ENCODE results near the gene RPS4Y1. TPM values are rescaled to one million over a fixed set of nuclear protein-coding genes. Genes with fewer than 3 reads are reported as not detected.

Gene RPS4Y1
- total RNA-seq, 1 experiment from 2014 or later, result 176 TPM

GRCh38 chrY:2797991-2798390 lies 43.4 kb upstream of the RPS4Y1 start:
- Histone ChIP-seq H3K79me2 (ENCODE audit: insufficient read depth, low read length) (no peaks in the 10 kb centered on the region), H3K9me2 (ENCODE audit: insufficient read depth) (no peaks in the 10 kb centered on the region), H4K20me1 (ENCODE audit: insufficient read depth) (no peaks in the 10 kb centered on the region), H3K27ac (ENCODE audit: low read depth, low read length) (no peak overlapping the region), H3K4me3 (replicated peaks in 1 of 2; ENCODE audit: low read depth in 1 of 2, low read length in 2 of 2) (no peak overlapping the region), H3K27me3 (ENCODE audit: insufficient read depth, low read length) (no peaks in the 10 kb centered on the region), H3K9ac (ENCODE audit: low read length) (no peak overlapping the region), H3K36me3 (ENCODE audit: control insufficient read depth in 1 of 2, insufficient read depth in 2 of 2, low read length in 2 of 2) (no peaks in the 10 kb centered on the region), H2AFZ (ENCODE audit: low read depth, low read length, poor library complexity, severe bottlenecking) (no peak overlapping the region), H3K4me2 (ENCODE audit: low read length) (no peak overlapping the region), H3K4me1 (ENCODE audit: control insufficient read depth in 1 of 2, insufficient read depth in 2 of 2, low read length in 2 of 2) (no peaks in the 10 kb centered on the region), H3K9me3 (ENCODE audit: control insufficient read depth in 1 of 2, insufficient read depth in 1 of 2, low read depth in 1 of 2, low read length in 2 of 2) (no peaks in the 10 kb centered on the region)
- ATAC-seq, result no peak
- BruUV-seq (replicated peaks), result no TSS peak
- TF ChIP-seq SRF (IDR thresholded peaks at IDR 0.05; ENCODE audit: low read depth) (no peak), RAD21 (IDR thresholded peaks at IDR 0.05; ENCODE audit: low read depth) (no peak), POLR2AphosphoS5 (IDR thresholded peaks at IDR 0.05; ENCODE audit: low read depth, low read length) (no peak), EZH2 (IDR thresholded peaks at IDR 0.05) (no peak), FOSL1 (IDR thresholded peaks at IDR 0.05; ENCODE audit: low read depth) (no peak), EZH2phosphoT487 (IDR thresholded peaks at IDR 0.05; ENCODE audit: borderline replicate concordance) (no peak), EGR1 (IDR thresholded peaks at IDR 0.05; ENCODE audit: low read depth) (no peak), YY1 (IDR thresholded peaks at IDR 0.05; ENCODE audit: extremely low read depth, insufficient replicate concordance, low read depth, low read length) (no peak), CTCF (IDR thresholded peaks at IDR 0.05 in 2 of 3, conservative IDR thresholded peaks at IDR 0.05 in 1 of 3; ENCODE audit: borderline replicate concordance in 1 of 3, insufficient read depth in 1 of 3, low read depth in 2 of 3, low read length in 2 of 3) (no peak), CBX3 (IDR thresholded peaks at IDR 0.05; ENCODE audit: low read depth) (no peak), ZFX (IDR thresholded peaks at IDR 0.05) (no peak), ELF1 (IDR thresholded peaks at IDR 0.05; ENCODE audit: borderline replicate concordance, low read depth) (no peak), CEBPB (IDR thresholded peaks at IDR 0.05; ENCODE audit: low read depth) (no peak), ZNF274 (IDR thresholded peaks at IDR 0.05; ENCODE audit: low read depth, low read length) (no peak), TCF7L2 (IDR thresholded peaks at IDR 0.05; ENCODE audit: borderline replicate concordance, extremely low read depth, insufficient read depth, insufficient read length) (no peak), JUND (IDR thresholded peaks at IDR 0.05) (no peak)
- TF ChIP-seq, protein P1, sequence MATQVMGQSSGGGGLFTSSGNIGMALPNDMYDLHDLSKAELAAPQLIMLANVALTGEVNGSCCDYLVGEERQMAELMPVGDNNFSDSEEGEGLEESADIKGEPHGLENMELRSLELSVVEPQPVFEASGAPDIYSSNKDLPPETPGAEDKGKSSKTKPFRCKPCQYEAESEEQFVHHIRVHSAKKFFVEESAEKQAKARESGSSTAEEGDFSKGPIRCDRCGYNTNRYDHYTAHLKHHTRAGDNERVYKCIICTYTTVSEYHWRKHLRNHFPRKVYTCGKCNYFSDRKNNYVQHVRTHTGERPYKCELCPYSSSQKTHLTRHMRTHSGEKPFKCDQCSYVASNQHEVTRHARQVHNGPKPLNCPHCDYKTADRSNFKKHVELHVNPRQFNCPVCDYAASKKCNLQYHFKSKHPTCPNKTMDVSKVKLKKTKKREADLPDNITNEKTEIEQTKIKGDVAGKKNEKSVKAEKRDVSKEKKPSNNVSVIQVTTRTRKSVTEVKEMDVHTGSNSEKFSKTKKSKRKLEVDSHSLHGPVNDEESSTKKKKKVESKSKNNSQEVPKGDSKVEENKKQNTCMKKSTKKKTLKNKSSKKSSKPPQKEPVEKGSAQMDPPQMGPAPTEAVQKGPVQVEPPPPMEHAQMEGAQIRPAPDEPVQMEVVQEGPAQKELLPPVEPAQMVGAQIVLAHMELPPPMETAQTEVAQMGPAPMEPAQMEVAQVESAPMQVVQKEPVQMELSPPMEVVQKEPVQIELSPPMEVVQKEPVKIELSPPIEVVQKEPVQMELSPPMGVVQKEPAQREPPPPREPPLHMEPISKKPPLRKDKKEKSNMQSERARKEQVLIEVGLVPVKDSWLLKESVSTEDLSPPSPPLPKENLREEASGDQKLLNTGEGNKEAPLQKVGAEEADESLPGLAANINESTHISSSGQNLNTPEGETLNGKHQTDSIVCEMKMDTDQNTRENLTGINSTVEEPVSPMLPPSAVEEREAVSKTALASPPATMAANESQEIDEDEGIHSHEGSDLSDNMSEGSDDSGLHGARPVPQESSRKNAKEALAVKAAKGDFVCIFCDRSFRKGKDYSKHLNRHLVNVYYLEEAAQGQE (IDR thresholded peaks at IDR 0.05; ENCODE audit: low read depth), result no peak
- TF ChIP-seq, protein P2, sequence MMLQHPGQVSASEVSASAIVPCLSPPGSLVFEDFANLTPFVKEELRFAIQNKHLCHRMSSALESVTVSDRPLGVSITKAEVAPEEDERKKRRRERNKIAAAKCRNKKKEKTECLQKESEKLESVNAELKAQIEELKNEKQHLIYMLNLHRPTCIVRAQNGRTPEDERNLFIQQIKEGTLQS (IDR thresholded peaks at IDR 0.05), result no peak
- TF ChIP-seq, protein P3, sequence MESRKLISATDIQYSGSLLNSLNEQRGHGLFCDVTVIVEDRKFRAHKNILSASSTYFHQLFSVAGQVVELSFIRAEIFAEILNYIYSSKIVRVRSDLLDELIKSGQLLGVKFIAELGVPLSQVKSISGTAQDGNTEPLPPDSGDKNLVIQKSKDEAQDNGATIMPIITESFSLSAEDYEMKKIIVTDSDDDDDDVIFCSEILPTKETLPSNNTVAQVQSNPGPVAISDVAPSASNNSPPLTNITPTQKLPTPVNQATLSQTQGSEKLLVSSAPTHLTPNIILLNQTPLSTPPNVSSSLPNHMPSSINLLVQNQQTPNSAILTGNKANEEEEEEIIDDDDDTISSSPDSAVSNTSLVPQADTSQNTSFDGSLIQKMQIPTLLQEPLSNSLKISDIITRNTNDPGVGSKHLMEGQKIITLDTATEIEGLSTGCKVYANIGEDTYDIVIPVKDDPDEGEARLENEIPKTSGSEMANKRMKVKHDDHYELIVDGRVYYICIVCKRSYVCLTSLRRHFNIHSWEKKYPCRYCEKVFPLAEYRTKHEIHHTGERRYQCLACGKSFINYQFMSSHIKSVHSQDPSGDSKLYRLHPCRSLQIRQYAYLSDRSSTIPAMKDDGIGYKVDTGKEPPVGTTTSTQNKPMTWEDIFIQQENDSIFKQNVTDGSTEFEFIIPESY (IDR thresholded peaks at IDR 0.05; ENCODE audit: extremely low read depth, insufficient replicate concordance, low read length), result no peak
- TF ChIP-seq, protein P4, sequence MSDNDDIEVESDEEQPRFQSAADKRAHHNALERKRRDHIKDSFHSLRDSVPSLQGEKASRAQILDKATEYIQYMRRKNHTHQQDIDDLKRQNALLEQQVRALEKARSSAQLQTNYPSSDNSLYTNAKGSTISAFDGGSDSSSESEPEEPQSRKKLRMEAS (IDR thresholded peaks at IDR 0.05), result no peak
- CTCF ChIA-PET, result no interaction called here
- no peak for DNase-seq (ENCODE audit: low read depth, low spot score)
- RAD21 ChIA-PET (ENCODE audit: low non-redundant PET in 1 of 2, low total read pairs in 2 of 2, uncharacterized antibody in 2 of 2, unreplicated experiment in 2 of 2), result no interaction called here
- intact Hi-C loops (cut with micrococcal nuclease), result no loop called here
- POLR2A ChIA-PET, result no interaction called here
